Kidney (tissue), 14 donors: ENCODE measurements around the gene RPUSD3. TPM values are rescaled to one million over a fixed set of nuclear protein-coding genes. Genes with fewer than 3 reads are reported as not detected.

Experiments used
- DNase-seq, 5 donors: peaks; one replicate each; pipeline ENCODE4 v3.0.0-alpha.2; 2013 to 2020
- FAIRE-seq: peaks from 2 replicates; lab custom pipeline; 2012; peaks lifted over from hg19 to GRCh38; lab: Jason Lieb, UNC
- H3K27ac ChIP-seq, 2 donors: one replicate each; pipeline ENCODE4 v1.7.0; 2013; ENCODE audit warnings: low read depth in 2 of 2, low read length in 2 of 2, inconsistent platforms in 1 of 2
- H3K27me3 ChIP-seq: one replicate; pipeline ENCODE4 v1.7.1; 2013; ENCODE audit warnings: low read length, inconsistent platforms; ENCODE audit not compliant: control insufficient read depth, insufficient read depth
- H3K36me3 ChIP-seq, 3 donors: one replicate each; pipeline versions ENCODE4 v1.7.0 to v1.7.1; 2013; ENCODE audit warnings: low read length in 3 of 3, control low read depth in 1 of 3, inconsistent platforms in 1 of 3; ENCODE audit not compliant: insufficient read depth in 3 of 3, control insufficient read depth in 2 of 3
- H3K4me1 ChIP-seq, 3 donors: one replicate each; pipeline versions ENCODE4 v1.7.0 to v1.7.1; 2013; ENCODE audit warnings: low read length in 3 of 3, inconsistent platforms in 1 of 3, low read depth in 1 of 3; ENCODE audit not compliant: control insufficient read depth in 2 of 3, insufficient read depth in 2 of 3
- H3K4me3 ChIP-seq, 3 donors: one replicate each; pipeline versions ENCODE4 v1.7.0 to v1.8.1; 2013; ENCODE audit warnings: low read length in 3 of 3, control low read depth in 1 of 3, inconsistent platforms in 1 of 3
- H3K9ac ChIP-seq, 3 donors: one replicate each; pipeline versions ENCODE4 v1.7.0 to v1.7.1; 2013; ENCODE audit warnings: low read length in 3 of 3, control low read depth in 1 of 3, inconsistent platforms in 1 of 3
- H3K9me3 ChIP-seq, 3 donors: one replicate each; pipeline versions ENCODE4 v1.7.0 to v1.7.1; 2013; ENCODE audit warnings: low read length in 3 of 3, control low read depth in 1 of 3, inconsistent platforms in 1 of 3; ENCODE audit not compliant: control insufficient read depth in 2 of 3, insufficient read depth in 1 of 3
- CTCF ChIP-seq: IDR thresholded peaks from 3 replicates; pipeline ENCODE4 v1.5.1; 2012; ENCODE audit warnings: mild to moderate bottlenecking, moderate library complexity, borderline replicate concordance; ENCODE audit not compliant: insufficient read depth; ENCODE audit errors: extremely low read depth
- intact Hi-C: fragments of 100-400 bp; cut with DNase I; formaldehyde crosslinking; loops from one replicate; pipeline ENCODE4 v1.11.1; 2022
- polyA plus RNA-seq: library from polyadenylated mRNA; stranded (reverse); fragments of 350-450 nt; fragmentation: Illumina TruSeq; extraction: RNeasy Lipid Tissue Mini Kit (QIAGEN cat#74804); gene quantifications from one replicate; pipeline ENCODE4 v1.2.3, GENCODE V29; 2014; ENCODE audit warnings: low read depth, low replicate concordance; ENCODE audit not compliant: insufficient read depth
- total RNA-seq: library from RNA; stranded (reverse); fragmentation: NEBNext Ultra II Directional; extraction: Animal tissue kit (Norgen Biotek cat#: 25700); gene quantifications from one replicate; pipeline ENCODE4 v1.2.1, GENCODE V29; 2021
- donor health status: control.
- donor health status: control.
- donor health status: control.
- donor health status: control.
- donor health status: control.
- donor health status: DM: yes; HTN: yes; CAD: no.
- donor health status: Normal renal cell carcinoma (clear cell type).

Gene RPUSD3
- total and polyA plus RNA-seq, 2 donors from 2014 or later, result 29.1 to 53.2 TPM

- Histone ChIP-seq H3K4me1 (no peaks in the 10 kb centered on the region), H3K27ac (no peak overlapping the region), H3K4me3 (no peak overlapping the region), H3K27me3 (no peaks in the 10 kb centered on the region), H3K9ac (no peak overlapping the region), H3K9me3 (no peaks in the 10 kb centered on the region), H3K36me3 (no peaks in the 10 kb centered on the region)
- intact Hi-C loops, result no loop called here
- DNase-seq, result no peak
- no peak for TF ChIP-seq CTCF
- no peak for FAIRE-seq
Measured at GRCh38 chr3:9883706-9884554, 40.1 kb upstream of the RPUSD3 start.

- H3K9ac ChIP-seq, result no peak overlapping the region
- no peak for TF ChIP-seq CTCF
- H3K27ac ChIP-seq, result no peak overlapping the region
- H3K4me1 ChIP-seq, result no peaks in the 10 kb centered on the region
- no peak overlapping the region for H3K4me3 ChIP-seq
- no peaks in the 10 kb centered on the region for H3K27me3 ChIP-seq
- intact Hi-C loops, result no loop called here
- H3K36me3 ChIP-seq, result no peaks in the 10 kb centered on the region
- FAIRE-seq (no peak), DNase-seq (no peak)
- no peaks in the 10 kb centered on the region for H3K9me3 ChIP-seq
Measured at GRCh38 chr3:9881441-9881840, 37.6 kb upstream of the RPUSD3 start.

GRCh38 chr3:9879830-9880549 is 36.2 kb upstream of the RPUSD3 start, which contains the start of gene CIDEC:
Gene CIDEC (minus strand): TSS chr3:9880253. CDS start chr3:9878486, 1,767 bp downstream.
- Histone ChIP-seq H3K9me3 (no peaks in the 10 kb centered on the region), H3K4me3 (no peak within 1 kb of the TSS), H3K9ac (no peak within 1 kb of the TSS), H3K27me3 (no peaks in the 10 kb centered on the region), H3K27ac (no peak within 1 kb of the TSS), H3K36me3 (no peaks in the 10 kb centered on the region), H3K4me1 (no peaks in the 10 kb centered on the region)
- FAIRE-seq, result no peak
- intact Hi-C loops, result no loop called here
- no peak for TF ChIP-seq CTCF
- no peak for DNase-seq
